Panc1 (cell line): ENCODE measurements around the gene GAS2.

Experiments used
- POLR2AphosphoS5 ChIP-seq: IDR thresholded peaks from 2 replicates; pipeline ENCODE4 v1.6.1; 2012; ENCODE audit warnings: mild to moderate bottlenecking, low read depth, low read length, moderate library complexity
- TF ChIP-seq, protein P1 (sequence below): fragments of 450-650 bp; IDR thresholded peaks from 2 replicates; pipeline ENCODE4 v1.5.1; 2017; ENCODE audit warnings: mild to moderate bottlenecking

DNA sequence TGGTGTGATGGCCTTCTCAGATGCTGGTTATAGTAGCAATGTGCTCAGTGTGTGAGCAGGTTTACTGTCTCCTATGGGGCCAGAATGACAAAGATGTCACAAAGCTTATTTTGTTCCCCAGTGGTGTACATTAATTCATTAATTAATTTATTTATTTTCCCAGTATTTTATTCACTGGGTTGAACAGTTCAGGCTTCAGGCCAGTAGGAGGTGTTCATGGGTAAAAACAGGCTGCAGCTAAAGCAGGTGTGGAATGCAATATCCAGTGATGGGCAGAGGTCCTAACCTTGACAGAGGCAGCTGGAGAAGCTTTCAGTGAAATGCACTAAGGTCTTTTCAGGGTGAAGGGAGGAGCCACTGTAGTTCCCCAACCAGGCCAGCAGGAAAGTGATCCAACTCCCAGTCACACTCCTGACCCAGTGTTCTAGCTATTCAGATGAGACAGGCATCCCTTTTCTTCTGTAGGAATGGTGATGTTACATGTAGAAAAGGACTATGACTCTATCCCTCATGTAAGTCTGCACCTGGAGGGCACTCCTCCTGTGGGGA, 33.0 kb upstream of the GAS2 start:
- TF ChIP-seq, protein P1, sequence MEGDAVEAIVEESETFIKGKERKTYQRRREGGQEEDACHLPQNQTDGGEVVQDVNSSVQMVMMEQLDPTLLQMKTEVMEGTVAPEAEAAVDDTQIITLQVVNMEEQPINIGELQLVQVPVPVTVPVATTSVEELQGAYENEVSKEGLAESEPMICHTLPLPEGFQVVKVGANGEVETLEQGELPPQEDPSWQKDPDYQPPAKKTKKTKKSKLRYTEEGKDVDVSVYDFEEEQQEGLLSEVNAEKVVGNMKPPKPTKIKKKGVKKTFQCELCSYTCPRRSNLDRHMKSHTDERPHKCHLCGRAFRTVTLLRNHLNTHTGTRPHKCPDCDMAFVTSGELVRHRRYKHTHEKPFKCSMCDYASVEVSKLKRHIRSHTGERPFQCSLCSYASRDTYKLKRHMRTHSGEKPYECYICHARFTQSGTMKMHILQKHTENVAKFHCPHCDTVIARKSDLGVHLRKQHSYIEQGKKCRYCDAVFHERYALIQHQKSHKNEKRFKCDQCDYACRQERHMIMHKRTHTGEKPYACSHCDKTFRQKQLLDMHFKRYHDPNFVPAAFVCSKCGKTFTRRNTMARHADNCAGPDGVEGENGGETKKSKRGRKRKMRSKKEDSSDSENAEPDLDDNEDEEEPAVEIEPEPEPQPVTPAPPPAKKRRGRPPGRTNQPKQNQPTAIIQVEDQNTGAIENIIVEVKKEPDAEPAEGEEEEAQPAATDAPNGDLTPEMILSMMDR: peak; percentile 14
- TF ChIP-seq POLR2AphosphoS5: no peak
